GM18873 (cell line): Measurements from ENCODE around the gene WDR93.
"Not testable (repeated sequence)": the region's sequence is repeated elsewhere in the genome, so short reads cannot be mapped to it uniquely, and the experiment has no call there.

ENCODE experiments used
- ATAC-seq: cut with Tn5 transposase; IDR thresholded peaks from one replicate; pipeline ENCODE4 v1.9.1; 2021; ENCODE audit warnings: mild to moderate bottlenecking, moderate library complexity, moderate number of reproducible peaks; ENCODE audit not compliant: unreplicated experiment, low FRiP score

WDR93 gene

DNA sequence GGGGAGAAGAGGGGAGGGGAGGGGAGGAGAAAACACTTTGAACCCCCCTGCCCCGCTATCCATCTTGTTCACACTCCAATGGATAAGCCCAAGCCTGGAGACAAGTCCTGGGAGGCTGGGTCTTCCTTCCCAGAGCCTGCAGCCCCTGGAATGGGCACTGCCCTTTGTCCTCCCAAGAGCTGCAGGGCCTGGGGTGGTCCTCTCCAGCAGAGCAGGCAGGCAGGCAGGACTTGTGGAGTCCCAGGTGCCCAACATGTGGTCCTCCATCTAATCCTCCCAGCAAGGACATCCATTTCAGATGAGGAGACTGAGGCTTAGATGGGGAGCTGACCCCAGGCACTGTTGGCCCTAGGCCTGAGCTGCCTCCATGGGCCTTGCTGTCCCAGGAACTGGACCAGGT lies 75.1 kb downstream of the WDR93 start:
- ATAC-seq = no peak

DNA sequence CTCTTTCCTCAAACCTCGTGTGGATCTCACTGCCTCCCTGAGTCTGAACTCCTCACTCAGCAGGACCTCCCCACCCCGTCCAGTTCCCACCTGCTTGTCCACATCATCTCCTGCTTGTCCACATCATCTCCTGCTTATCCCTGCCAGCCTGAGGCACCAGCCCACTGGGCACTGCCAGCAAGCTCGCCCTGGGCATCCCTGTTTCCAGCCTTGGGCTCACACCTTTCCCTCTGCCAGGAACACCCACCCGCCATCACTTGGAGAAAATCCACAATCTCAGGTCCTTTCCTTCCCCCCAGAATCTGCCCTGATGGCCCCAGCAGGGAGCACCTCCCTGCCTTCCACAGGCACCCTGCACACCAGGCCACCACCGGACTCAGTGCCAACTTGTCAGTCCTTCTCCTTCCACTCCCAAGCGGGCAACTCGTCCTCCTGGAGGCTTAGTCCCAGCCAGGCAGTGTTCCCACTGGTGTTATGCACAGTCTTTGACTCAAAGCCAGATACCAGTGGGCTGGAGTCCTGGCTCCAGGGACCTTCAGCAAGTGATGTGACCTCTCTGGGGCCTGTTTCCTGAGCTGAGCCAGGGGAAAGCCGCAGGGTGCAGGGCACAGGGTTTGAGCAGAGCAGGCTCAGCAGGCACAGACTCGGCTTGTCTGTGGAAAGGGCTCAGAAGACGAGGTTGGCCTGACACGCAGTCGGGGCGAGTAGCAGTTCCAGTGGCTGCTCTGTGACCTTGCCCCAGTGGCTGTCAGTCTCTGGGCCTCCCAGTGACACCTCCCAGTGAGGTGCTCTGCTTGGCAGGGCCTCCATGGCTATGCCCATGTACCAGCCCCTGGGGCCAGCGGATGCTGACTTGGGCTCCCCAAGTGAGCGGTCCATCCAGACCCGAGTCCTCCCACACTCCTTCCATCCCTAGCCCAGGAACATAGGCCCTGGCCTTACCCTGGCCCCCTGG lies 76.0 kb downstream of the WDR93 start:
- no peak for ATAC-seq

DNA sequence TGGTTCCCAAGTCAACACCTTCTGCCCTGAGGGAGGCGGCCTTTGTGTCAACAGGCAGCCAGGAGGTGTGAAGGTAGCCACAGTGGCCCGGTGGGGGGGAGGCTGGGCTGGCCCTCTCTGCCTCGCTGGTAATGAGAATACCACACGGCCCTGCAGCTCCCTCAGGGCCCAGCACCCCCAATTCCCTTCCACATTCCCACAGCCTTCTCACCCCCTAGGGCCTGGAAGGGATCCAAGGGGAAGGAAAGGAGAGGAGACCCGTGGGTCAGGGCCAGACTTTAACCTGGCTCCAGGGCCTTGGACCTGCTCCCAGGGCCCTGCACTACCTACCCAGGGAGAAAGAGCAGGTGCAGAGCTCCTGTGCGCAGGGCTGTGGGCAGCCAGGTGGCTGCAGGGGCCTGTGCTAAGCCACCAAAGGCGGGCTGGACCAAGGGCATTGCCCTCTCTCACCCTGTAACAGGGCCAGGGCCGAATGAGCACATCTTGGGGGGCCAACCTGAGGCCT lies 76.9 kb downstream of the WDR93 start:
- ATAC-seq = no peak

DNA sequence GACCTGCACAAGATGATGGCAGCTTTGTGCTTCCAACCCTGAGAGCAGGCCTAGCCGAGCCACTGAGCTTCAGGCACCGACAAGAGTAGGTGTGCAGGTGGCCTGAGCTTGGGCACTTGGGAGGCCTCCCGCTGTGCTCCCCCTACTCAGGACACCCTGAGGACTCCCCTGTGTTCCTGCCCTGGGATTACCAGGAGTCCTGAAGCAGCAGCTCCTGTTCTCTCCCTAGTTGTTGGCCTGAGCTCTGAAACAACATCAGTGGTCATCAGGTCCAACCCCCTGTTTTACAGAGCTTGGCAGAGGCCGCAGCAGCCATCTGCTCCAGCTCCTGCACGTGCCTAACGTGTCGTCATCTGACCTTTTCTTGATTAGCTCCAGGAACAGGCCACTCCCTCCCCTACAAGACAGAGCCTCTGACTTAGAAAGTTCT lies 77.5 kb downstream of the WDR93 start:
- no peak for ATAC-seq

DNA sequence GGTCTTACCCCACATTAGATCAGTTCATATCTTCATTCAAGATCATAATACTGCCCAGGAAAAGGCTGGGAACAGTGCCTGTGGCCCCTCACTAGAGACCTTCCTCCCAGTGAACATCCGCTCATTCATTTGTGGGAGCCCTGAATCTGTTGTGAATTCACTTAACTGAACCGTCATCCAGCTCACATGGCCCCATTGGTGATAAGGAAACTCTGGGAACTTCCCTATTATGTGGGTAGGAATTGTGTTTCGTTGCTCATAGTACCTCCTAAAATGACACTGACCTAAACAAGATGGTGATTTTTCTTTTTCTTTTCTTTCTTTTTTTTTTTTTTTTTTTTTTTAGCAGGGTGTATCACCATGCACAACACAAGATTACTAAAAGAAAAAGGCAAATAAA lies 78.8 kb downstream of the WDR93 start:
- no peak for ATAC-seq

DNA sequence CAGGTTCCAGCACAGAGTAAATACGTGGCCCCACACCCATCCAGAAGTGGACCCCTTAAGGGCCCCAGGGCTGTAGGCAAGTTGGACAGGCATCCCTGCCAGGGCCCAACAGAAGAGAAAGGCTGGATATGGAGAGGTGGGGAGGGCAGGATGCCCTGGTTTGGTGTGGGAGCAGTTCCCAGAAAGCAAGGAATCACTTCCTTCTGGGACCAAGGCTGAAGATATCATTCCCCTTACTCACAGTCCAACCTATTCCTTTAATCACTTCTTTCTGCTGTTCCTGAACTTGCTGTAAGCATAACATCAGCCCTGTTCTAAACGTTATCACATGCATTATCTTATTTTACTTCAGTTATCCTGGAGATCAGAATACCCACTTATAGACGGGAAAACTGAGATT lies 79.4 kb downstream of the WDR93 start:
- no peak for ATAC-seq

DNA sequence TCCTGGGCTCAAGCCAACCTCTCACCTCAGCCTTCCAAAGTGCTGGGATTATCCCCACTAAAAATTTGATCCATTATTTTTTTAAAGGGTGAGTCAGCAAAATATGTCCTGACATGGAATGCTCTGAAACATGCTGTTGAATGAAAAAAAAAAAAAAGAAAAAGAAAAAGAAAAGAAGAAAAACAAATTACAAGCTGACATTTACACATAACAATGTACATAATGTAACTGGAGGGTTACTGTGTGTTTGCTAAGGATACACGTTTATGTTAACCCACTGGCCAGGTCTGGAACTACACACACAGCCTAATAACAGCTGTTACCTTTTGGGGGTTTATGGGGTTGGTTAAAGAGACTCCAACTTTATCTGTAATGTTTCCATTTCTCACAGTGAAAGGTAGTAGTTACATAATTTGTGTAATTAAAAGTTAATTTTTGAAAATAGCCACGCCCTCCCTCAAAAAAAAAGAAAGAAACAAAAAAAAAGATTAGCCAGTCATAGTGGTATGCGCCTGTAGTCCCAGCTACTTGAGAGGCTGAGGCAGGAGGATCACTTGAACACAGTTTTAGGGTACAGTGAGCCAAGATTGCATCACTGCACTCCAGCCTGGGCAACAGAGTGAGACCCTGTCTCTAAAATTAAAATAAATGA lies 82.4 kb downstream of the WDR93 start:
- ATAC-seq = no peak

DNA sequence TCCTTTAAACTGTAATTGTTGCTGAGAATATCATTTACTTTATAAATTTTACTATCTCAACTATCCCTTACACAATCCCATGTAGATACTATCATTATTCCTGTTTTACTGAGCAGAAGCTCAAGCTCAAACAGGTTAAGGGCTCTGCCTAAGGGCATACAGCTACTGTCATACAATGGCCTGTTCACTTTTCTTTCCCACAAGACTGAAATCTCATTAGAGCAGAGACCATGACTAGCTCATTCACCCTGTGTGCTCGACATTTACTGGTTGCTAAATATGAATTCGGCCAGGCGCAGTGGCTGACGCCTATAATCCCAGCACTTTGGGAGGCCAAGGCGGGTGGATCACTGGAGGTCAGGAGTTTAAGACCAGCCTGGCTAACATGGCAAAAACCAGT lies 83.9 kb downstream of the WDR93 start:
- ATAC-seq = no peak

DNA sequence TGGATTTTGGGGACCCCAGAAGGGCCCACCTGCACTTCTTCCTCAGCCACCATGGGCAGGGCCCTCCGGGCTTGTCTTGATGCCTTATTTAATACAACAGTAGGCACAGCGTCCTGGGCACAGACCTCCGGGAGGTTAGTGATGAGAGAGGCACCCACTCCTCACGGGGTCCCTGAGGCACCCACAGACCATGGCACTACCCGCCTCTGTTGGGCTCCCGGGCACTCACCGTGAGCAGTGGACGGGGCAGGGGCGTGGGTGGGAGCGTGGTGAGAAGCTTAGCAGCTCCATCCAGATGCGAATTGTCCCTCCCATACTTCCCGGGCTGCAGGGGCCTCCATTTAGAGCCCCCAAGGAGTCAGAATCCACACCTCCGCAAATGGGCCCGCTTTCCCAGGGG lies 85.2 kb downstream of the WDR93 start:
- ATAC-seq = no peak

DNA sequence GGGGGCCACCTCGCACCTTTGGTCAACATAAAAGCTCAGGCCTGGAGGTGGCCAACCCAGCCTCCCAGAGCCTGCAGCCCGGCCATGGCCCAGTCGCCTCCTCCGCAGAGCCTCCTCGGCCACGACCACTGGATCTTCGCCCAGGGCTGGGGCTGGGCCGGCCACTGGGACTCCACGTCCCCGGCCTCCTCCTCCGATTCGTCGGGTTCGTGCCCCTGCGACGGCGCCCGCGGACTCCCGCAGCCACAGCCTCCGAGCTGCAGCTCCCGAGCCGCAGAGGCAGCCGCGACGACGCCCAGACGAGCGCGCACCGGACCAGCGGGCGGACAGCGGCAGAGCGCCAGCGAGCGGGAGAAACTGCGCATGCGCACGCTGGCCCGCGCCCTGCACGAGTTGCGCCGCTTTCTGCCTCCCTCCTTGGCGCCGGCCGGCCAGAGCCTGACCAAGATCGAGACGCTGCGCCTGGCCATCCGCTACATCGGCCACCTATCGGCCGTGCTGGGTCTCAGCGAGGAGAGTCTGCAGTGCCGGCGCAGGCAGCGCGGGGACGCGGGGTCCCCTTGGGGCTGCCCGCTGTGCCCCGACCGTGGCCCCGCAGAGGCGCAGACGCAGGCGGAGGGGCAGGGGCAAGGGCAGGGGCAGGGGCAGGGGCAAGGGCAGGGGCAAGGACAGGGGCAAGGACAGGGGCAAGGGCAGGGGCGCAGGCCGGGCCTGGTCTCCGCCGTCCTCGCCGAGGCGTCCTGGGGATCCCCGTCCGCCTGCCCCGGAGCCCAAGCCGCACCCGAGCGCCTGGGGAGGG lies 85.9 kb downstream of the WDR93 start, which contains the start of gene MESP2:
Gene MESP2 (plus strand): TSS at position 59 of the 799 bp plus-strand sequence. CDS start 26 bp downstream, at position 85.
- no peak for ATAC-seq

DNA sequence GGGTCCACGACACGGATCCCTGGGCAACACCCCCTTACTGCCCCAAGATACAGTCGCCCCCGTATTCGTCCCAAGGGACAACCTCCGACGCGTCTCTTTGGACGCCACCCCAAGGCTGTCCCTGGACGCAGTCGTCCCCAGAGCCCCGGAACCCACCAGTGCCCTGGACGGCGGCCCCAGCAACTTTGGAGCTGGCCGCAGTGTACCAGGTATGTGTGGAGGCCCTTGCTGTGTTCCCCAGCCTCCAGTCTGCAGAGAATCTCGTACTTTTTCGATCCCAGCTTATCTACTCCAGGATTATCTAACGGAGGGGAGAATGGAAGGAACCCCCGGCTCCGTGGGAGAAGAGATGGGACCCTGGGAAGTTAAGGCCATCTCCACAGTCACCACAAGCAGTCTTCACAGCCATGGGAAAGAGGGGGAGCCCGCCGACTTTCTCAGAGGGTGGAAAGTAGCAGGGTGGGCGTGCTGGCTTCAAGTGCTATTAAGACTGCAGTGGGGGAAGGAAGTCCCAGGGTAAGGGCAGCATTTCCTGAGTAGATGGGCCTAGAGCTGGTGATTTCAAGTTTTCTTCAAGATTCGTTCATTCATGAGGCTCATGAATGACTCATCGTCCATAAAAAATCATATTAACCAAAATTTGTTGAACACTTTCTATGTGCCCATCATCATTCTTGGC lies 86.6 kb downstream of the WDR93 start:
- no peak for ATAC-seq

DNA sequence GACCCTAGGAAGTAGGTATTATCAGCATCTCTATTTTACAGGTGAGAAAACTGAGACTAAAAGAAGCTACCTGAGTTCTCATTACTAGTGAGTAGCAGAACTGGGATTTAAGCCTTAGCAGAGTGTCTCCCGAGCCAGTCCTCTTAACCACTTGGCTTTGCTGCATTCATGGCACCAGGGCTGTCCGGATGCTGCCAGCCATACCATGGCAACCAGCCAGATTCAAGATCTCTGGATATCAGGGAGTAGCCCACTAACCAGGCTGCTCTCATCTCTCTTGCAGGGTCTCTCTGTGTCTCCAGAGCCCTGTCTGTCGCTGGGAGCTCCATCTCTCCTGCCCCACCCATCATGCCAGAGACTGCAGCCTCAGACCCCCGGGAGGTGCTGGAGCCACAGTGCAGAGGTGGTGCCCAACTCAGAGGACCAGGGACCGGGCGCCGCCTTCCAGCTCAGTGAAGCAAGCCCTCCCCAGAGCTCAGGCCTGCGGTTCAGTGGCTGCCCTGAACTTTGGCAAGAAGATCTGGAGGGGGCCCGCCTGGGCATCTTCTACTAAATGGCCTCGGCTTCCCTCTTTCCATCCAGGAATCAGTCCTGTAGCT lies 87.3 kb downstream of the WDR93 start:
- ATAC-seq = no peak

DNA sequence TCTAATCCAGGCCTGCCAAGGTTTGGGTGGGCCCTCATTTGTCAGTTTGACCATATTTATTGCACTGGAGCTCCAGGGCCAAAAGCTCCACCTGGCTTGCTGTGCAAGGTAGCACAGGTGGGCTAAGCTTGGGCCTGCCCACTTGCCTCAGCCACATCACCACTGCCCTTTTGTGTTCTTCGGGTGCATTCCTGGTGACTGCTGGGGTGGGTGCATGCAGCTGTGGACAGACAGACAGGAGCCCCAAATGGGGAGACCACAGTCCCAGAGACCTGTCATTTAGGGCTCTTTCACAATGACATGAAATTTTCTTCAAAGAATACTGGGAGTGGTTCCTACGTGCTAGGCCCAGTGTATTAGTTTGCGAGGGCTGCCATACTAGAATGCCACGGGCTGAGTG lies 88.2 kb downstream of the WDR93 start:
- ATAC-seq = no peak

DNA sequence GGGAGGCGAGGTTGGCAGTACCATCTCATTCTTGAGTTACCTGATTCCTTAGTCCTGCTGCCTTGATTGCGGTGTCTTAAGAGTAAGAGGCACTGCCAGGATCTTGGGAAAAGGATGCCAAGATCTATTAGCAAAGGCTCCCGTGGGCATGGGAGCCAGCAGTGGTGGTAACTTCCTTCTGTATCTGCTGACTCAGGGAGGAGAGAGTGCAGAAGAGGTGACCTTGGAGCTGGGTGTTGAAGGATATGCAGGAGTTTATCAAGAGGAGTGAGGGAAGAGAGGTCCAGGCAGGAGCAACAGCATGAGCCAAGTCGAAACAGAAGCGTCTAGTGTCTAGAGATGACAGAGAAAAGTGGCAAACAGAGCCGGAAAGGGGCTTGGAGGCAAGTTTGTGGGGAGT lies 90.0 kb downstream of the WDR93 start:
- no peak for ATAC-seq

DNA sequence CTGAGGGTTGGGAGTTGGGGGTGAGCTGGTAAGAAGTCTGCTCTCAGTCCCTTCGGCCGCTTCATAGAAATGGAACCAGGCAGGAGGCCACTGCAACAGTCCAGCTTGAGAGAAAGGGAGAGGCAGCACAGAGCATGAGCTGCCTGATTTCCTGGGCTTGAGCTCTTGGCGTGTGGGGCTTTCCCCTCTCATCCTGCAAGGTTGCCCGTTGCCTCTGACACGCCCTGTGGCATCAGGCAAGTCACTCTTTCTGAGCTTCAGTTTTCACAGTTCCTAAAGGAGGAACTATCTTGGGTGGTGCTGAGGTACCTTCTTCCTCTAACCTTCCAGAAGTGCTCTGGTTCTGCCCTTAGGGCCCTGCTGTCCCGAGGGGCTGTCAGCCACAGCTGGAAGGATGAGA lies 90.4 kb downstream of the WDR93 start:
- no peak for ATAC-seq

DNA sequence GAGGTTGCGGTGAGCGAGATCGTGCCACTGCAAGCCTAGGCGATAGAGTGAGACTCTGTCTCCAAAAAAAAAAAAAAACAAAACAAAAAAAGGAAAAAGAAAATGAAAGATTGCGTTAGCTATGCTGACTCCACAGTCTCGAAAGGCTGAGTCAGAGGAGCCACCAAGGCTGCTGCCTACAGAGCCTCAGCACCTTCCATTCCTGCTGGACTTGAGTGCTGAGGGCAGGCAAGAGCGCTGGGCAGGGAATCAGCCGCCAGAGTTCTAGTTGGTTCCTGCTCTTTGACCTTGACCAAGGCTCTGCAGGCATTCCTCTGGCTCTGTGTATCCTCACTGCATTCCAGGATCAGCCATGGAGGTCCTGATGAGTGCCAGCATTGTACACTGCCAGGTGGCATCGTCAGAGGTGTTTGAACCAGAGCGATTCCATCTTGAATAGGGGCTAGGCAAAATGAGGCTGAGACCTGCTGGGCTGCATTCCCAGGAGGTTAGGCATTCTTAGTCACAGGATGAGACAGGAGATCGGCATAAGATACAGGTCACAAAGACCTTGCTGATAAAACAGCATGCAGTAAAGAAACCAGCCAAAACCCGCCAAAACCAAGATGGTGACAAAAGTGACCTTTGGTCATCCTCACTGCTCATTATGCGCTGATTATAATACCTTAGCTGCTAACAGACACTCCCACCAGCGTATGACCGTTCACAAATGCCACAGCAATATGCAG lies 91.4 kb downstream of the WDR93 start:
- ATAC-seq = no peak

DNA sequence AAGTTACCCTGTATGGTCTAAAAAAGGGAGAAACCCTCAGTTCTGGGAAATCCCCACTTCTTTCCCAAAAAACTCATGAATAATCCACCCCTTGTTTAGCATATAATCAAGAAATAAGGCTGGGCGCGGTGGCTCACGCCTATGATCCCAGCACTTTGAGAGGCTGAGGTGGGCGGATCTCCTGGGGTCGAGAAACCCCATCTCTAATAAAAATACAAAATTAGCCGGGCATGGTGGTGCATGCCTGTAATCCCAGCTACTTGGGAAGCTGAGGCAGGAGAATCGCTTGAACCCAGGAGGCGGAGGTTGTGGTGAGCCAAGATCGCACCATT lies 92.0 kb downstream of the WDR93 start:
- not testable (repeated sequence) for ATAC-seq

DNA sequence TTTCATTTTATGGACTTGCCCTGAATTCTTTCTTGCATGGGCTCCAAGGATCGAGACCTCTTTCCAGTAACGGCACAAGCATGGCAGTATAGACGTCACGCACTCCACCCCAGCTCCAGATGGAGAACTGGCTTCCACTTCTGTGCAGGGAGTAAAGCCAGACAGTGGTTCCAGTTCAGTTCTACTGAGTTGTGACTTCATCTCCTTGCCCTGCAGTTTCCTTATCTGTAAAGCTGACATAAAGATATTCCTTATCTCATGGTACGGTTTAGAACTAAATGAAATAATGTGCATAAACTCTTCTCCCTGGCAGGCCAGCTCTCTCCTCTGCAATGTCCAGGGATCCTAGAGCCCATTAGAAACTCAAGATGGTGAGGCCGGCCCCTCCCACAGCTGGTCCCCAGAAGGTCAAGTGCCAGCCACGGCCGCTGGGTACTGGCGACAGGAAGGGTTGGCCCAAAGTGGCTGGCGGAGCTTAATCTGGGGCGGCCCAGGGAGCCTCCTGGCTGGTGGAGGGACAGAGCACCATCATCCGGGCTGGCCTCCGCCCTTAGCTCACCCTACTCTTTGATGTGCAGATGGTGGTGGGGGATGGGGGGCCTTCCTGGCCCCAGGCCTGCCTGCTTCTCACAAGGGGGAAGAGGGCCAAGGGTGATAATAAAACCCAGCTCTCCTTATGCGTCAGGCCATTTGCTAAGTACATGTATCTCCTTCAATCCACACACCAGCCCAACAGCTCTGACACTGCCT lies 92.7 kb downstream of the WDR93 start:
- ATAC-seq = no peak
